ENCODE data around the gene PLEKHH1. TPM values are rescaled to one million over a fixed set of nuclear protein-coding genes. Genes with fewer than 3 reads are reported as not detected.
A peak's percentile ranks its signal among the peaks of the same experiment; 100 is the strongest.

Gene PLEKHH1
- total RNA-seq, 4 donors from 2014 or later = 71.1 to 123 (median 79.7) TPM

DNA sequence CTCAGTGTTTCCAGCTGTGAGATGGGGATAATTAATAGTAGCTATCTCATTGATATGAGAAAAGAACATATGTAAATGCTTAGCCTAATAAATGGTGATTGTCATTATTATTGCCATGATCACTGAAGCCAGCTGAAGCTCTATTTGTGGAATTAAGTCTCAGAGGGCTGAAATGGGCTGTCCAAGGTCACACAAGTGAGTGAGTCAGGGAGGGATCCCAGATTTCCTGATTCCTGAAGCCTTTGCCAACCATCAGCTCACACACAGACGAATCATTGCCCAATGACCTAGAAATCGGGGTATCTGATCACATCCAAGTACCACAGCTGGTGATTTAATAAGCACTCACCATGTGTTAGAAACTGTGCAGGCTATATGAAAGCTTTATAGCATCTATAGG, 23.0 kb upstream of the PLEKHH1 start:
- 52 to 71% methylated on average over 2 of the region's 2 CpGs for WGBS, 2 donors (ENCODE audit: low coverage in 1 of 2)
- no peaks in the 10 kb centered on the region for H3K9me3 ChIP-seq
- no peaks in the 10 kb centered on the region for H3K36me3 ChIP-seq
- intact Hi-C loops (cut with DNase I; ENCODE audit: low total_unique reads) (no loop called here), in situ Hi-C loops (cut with MboI; ENCODE audit: low pct_ligation_motif_present in 1 of 4, low pct_unique_long_range_greater_than_20kb in 1 of 4, low sequenced_read_pairs in 3 of 4) (no loop called here)
- no peak for DNase-seq
- no peak overlapping the region for H3K27ac ChIP-seq
- no peak for TF ChIP-seq POLR2AphosphoS5 (IDR thresholded peaks at IDR 0.05)
- no peak for TF ChIP-seq POLR2A (IDR thresholded peaks at IDR 0.05)
- TF ChIP-seq EP300 (IDR thresholded peaks at IDR 0.05; ENCODE audit: low read depth) = no peak
- TF ChIP-seq, protein P1, sequence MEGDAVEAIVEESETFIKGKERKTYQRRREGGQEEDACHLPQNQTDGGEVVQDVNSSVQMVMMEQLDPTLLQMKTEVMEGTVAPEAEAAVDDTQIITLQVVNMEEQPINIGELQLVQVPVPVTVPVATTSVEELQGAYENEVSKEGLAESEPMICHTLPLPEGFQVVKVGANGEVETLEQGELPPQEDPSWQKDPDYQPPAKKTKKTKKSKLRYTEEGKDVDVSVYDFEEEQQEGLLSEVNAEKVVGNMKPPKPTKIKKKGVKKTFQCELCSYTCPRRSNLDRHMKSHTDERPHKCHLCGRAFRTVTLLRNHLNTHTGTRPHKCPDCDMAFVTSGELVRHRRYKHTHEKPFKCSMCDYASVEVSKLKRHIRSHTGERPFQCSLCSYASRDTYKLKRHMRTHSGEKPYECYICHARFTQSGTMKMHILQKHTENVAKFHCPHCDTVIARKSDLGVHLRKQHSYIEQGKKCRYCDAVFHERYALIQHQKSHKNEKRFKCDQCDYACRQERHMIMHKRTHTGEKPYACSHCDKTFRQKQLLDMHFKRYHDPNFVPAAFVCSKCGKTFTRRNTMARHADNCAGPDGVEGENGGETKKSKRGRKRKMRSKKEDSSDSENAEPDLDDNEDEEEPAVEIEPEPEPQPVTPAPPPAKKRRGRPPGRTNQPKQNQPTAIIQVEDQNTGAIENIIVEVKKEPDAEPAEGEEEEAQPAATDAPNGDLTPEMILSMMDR (IDR thresholded peaks at IDR 0.05) = no peak
- no peak overlapping the region for H3K4me3 ChIP-seq
- H3K4me1 ChIP-seq = peaks cover 9 to 15% (median 12%) of the 10 kb centered on the region in 4 donors
- H3K27me3 ChIP-seq = no peaks in the 10 kb centered on the region

DNA sequence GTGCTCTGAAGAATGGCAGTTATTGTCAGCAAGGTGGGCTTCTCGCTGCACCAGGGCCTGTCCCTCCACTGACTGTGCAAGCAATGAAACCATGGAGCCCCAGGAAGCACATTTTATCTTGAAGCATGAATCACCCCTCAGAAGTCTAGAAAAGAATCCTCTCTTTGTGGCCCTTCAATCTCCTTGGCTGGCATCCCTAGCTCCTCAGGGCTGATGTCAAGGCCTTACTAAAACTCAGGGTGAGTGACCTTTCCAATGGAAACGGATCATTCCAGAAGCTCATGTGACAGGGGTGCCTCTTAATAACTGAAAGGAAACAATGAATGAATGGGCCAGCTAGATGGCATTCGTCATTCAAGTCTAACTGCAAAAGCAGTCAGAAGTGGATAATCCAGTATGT, 22.3 kb upstream of the PLEKHH1 start:
- 82 to 89% methylated on average over 1 to 3 of the region's 3 CpGs for WGBS, 2 donors (ENCODE audit: low coverage in 1 of 2)
- in situ Hi-C loops (cut with MboI; ENCODE audit: low pct_ligation_motif_present in 1 of 4, low pct_unique_long_range_greater_than_20kb in 1 of 4, low sequenced_read_pairs in 3 of 4) (no loop called here), intact Hi-C loops (cut with DNase I; ENCODE audit: low total_unique reads) (no loop called here)
- no peak for DNase-seq
- no peak for TF ChIP-seq POLR2A (IDR thresholded peaks at IDR 0.05)
- TF ChIP-seq, protein P1 (IDR thresholded peaks at IDR 0.05) = no peak
- TF ChIP-seq EP300 (IDR thresholded peaks at IDR 0.05; ENCODE audit: low read depth) = no peak
- no peak for TF ChIP-seq POLR2AphosphoS5 (IDR thresholded peaks at IDR 0.05)
- no peak overlapping the region for H3K4me3 ChIP-seq
- no peak overlapping the region for H3K27ac ChIP-seq
- H3K4me1 ChIP-seq = peaks cover 9 to 20% (median 17%) of the 10 kb centered on the region in 4 donors
- no peaks in the 10 kb centered on the region for H3K9me3 ChIP-seq
- H3K27me3 ChIP-seq = no peaks in the 10 kb centered on the region
- H3K36me3 ChIP-seq = no peaks in the 10 kb centered on the region

DNA sequence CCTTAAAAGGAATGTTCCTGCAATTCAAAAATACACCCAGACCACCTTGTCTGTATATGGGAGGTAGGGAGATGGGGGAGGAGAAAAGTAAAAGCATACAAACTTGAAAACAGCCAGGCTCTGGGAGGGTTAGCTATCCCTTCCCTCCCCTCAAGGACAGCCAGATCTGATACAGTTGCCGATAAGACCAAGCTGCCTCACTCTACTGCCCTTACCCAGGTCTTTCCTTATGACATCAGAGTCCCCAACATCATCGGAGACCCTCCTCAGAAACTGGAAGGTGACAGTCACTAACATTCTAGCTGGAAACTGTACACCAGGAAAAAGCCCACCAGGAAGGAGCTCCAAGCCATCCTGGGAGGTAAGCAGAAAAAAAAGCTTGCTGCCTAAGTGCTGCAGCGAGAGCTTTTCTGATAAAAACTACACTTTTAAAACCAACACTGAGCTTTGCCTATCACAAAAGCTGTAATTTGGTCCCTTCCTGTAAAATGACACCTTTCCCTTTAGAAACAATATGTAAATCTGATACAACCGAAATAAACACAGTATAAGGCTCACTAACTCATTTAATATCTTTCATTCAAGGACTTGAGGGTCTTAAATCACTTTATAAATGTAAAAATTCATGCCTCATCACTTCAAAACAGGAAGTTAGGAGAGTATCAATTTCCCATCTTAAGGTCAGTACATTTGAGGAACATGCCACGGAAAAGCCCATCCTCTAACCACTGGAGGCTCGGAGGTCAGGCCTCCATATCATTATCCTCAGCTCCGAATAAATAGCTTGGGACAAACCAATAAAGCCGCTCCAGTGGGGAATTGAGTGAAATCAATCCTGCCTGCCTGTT, 20.4 kb upstream of the PLEKHH1 start:
- DNase-seq = no peak
- no peak overlapping the region for H3K4me3 ChIP-seq
- no peaks in the 10 kb centered on the region for H3K27me3 ChIP-seq
- no peaks in the 10 kb centered on the region for H3K36me3 ChIP-seq
- peaks cover 9 to 22% (median 19%) of the 10 kb centered on the region in 4 donors for H3K4me1 ChIP-seq
- H3K27ac ChIP-seq = no peak overlapping the region
- intact Hi-C loops (cut with DNase I; ENCODE audit: low total_unique reads) (no loop called here), in situ Hi-C loops (cut with MboI; ENCODE audit: low pct_ligation_motif_present in 1 of 4, low pct_unique_long_range_greater_than_20kb in 1 of 4, low sequenced_read_pairs in 3 of 4) (no loop called here)
- TF ChIP-seq, protein P1 (IDR thresholded peaks at IDR 0.05) = no peak
- TF ChIP-seq POLR2AphosphoS5 (IDR thresholded peaks at IDR 0.05) (no peak), POLR2A (IDR thresholded peaks at IDR 0.05) (no peak), EP300 (IDR thresholded peaks at IDR 0.05; ENCODE audit: low read depth) (no peak)
- 76 to 87% methylated on average over 2 to 8 of the region's 8 CpGs for WGBS, 2 donors (ENCODE audit: low coverage in 1 of 2)
- H3K9me3 ChIP-seq = no peaks in the 10 kb centered on the region

DNA sequence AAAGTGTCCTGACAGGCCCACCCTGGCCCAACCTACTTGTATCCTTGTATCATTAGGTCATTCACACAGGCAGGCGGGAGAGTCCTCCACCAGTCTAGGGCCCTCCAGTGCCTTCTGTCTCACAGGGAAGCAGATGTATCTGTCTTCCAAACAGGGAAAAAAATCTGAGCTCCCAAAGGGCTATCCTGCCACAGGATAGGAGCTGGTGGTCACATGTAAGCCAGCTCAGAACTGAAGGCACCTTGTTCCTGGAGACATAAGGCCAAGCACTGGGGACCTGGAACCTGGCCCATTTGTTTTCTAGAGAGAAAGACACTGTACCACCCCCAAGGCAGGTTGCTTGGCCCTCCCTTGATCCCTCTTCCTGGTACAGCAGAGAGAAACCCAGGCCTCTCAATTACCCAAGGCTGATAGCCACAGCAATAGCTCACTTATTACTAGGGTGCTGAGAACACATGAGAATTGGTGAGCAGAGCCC, 19.4 kb upstream of the PLEKHH1 start:
- Histone ChIP-seq H3K27ac (peak overlapping the region; percentile 80 to 85 (median 83)), H3K9me3 (no peaks in the 10 kb centered on the region), H3K27me3 (no peaks in the 10 kb centered on the region), H3K4me3 (peak overlapping the region in 1 of 4 donors; percentile 97), H3K4me1 (peaks cover 9 to 22% (median 19%) of the 10 kb centered on the region in 4 donors), H3K36me3 (no peaks in the 10 kb centered on the region)
- TF ChIP-seq, protein P1 (IDR thresholded peaks at IDR 0.05) = no peak
- no peak for TF ChIP-seq POLR2A (IDR thresholded peaks at IDR 0.05)
- TF ChIP-seq POLR2AphosphoS5 (IDR thresholded peaks at IDR 0.05) = no peak
- no peak for TF ChIP-seq EP300 (IDR thresholded peaks at IDR 0.05; ENCODE audit: low read depth)
- 92% methylated on average over 1 of the region's 1 CpG; no CpG with 5 or more reads in 1 of the 2 donors for WGBS, 2 donors (ENCODE audit: low coverage in 1 of 2)
- in situ Hi-C loops (cut with MboI; ENCODE audit: low pct_ligation_motif_present in 1 of 4, low pct_unique_long_range_greater_than_20kb in 1 of 4, low sequenced_read_pairs in 3 of 4) = no loop called here
- peak; percentile 39 for DNase-seq
- intact Hi-C loops (cut with DNase I; ENCODE audit: low total_unique reads) = no loop called here

Data from transverse colon (tissue), 4 donors.